GM03348 (cell line): ENCODE data around the gene AMIGO3.
"Not testable (repeated sequence)": the region's sequence is repeated elsewhere in the genome, so short reads cannot be mapped to it uniquely, and the experiment has no call there.

Experiments used
- DNase-seq: peaks from one replicate; pipeline ENCODE4 v3.0.0; 2012; ENCODE audit warnings: low spot score

AMIGO3 gene

GRCh38 chr3:49709852-49710251 lies 9.6 kb downstream of the AMIGO3 start:
- no peak for DNase-seq

GRCh38 chr3:49707113-49707480 lies 12.4 kb downstream of the AMIGO3 start:
- no peak for DNase-seq

- no peak for DNase-seq
These were observed 12.9 kb downstream of the AMIGO3 start for GRCh38 chr3:49706456-49707112.

GRCh38 chr3:49705390-49705960 lies 14.0 kb downstream of the AMIGO3 start:
- DNase-seq: no peak

- no peak for DNase-seq
These were observed 14.9 kb downstream of the AMIGO3 start for GRCh38 chr3:49704629-49705028.

- DNase-seq: no peak
These were observed 15.5 kb downstream of the AMIGO3 start for GRCh38 chr3:49703956-49704355.

GRCh38 chr3:49703443-49703927 lies 16.0 kb downstream of the AMIGO3 start:
- DNase-seq: peak; percentile 92

GRCh38 chr3:49702672-49703071 lies 16.8 kb downstream of the AMIGO3 start:
- DNase-seq: no peak

- DNase-seq: peak; percentile 52
These were observed 18.0 kb downstream of the AMIGO3 start for GRCh38 chr3:49701388-49702077.

GRCh38 chr3:49700453-49701128 lies 18.9 kb downstream of the AMIGO3 start:
- no peak for DNase-seq

GRCh38 chr3:49700014-49700413 lies 19.5 kb downstream of the AMIGO3 start:
- no peak for DNase-seq

GRCh38 chr3:49699281-49699979 lies 20.1 kb downstream of the AMIGO3 start:
- DNase-seq: peak; percentile 76

GRCh38 chr3:49695350-49696015 lies 24.0 kb downstream of the AMIGO3 start:
- not testable (repeated sequence) for DNase-seq

- DNase-seq: not testable (repeated sequence)
These were observed 24.9 kb downstream of the AMIGO3 start for GRCh38 chr3:49694409-49695070.

- not testable (repeated sequence) for DNase-seq
These were observed 28.0 kb downstream of the AMIGO3 start for GRCh38 chr3:49691481-49691880.

- not testable (repeated sequence) for DNase-seq
These were observed 28.6 kb downstream of the AMIGO3 start for GRCh38 chr3:49690856-49691255.

GRCh38 chr3:49689908-49690624 lies 29.4 kb downstream of the AMIGO3 start:
- not testable (repeated sequence) for DNase-seq

- DNase-seq: peak; percentile 95
These were observed 30.2 kb downstream of the AMIGO3 start, which contains the start of the genes MST1 and RNF123 for GRCh38 chr3:49689046-49689907. Gene MST1, minus strand, starts transcription at chr3:49689474. Its CDS starts 783 bp downstream, at chr3:49688691. Gene RNF123, plus strand, starts transcription at chr3:49689557. Its CDS starts 1,609 bp downstream, at chr3:49691166.
